Measurements from ENCODE around the gene ARHGAP22.

Gene ARHGAP22

DNA sequence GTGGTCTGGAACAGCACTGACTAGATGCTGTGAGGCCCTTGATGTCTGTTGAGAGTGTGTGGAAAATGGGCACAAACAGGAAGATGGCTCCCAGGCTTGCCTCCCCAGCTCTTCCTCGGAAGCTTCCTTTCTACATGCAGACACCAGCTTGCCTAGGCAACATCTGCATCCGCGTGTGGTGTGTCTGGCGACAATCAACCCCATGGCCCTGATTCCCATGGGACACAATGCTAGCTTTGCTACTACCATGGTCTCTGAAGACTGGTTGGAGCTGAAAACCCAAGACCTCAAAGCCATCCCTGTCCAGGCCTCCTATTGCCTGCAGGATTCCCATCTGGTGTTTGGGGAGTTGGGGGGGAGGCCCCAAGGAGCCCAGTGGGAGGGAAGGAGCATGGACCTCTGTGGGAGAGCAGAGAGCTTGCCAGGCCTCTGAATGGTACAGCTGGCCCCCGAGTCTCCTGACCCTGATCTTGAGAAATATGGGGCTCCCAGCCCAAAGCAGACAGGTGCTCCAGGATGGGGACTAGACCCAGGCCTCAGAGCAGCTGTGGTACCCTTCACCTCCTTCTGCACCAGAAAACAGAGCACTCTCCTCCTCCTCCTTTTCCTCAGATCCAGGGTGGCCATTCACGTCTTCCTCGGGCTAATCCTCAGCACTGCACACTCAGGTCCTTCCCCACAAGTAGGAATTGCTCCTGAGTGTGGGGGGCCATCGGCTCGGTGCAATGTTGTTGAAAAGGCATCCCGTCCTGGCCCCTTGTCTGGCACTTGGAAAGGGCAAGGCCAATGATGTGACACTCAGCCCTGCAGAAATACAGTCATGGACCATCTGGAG is 57.6 kb downstream of the ARHGAP22 start:
- TF ChIP-seq, protein P1, sequence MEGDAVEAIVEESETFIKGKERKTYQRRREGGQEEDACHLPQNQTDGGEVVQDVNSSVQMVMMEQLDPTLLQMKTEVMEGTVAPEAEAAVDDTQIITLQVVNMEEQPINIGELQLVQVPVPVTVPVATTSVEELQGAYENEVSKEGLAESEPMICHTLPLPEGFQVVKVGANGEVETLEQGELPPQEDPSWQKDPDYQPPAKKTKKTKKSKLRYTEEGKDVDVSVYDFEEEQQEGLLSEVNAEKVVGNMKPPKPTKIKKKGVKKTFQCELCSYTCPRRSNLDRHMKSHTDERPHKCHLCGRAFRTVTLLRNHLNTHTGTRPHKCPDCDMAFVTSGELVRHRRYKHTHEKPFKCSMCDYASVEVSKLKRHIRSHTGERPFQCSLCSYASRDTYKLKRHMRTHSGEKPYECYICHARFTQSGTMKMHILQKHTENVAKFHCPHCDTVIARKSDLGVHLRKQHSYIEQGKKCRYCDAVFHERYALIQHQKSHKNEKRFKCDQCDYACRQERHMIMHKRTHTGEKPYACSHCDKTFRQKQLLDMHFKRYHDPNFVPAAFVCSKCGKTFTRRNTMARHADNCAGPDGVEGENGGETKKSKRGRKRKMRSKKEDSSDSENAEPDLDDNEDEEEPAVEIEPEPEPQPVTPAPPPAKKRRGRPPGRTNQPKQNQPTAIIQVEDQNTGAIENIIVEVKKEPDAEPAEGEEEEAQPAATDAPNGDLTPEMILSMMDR (IDR thresholded peaks at IDR 0.05; ENCODE audit: borderline replicate concordance, control extremely low read depth, extremely low read depth, insufficient read depth, missing control alignments): no peak
- DNase-seq (ENCODE audit: low spot score): no peak
- in situ Hi-C loops (cut with MboI; ENCODE audit: low sequenced_read_pairs, unreplicated experiment): no loop called here

DNA sequence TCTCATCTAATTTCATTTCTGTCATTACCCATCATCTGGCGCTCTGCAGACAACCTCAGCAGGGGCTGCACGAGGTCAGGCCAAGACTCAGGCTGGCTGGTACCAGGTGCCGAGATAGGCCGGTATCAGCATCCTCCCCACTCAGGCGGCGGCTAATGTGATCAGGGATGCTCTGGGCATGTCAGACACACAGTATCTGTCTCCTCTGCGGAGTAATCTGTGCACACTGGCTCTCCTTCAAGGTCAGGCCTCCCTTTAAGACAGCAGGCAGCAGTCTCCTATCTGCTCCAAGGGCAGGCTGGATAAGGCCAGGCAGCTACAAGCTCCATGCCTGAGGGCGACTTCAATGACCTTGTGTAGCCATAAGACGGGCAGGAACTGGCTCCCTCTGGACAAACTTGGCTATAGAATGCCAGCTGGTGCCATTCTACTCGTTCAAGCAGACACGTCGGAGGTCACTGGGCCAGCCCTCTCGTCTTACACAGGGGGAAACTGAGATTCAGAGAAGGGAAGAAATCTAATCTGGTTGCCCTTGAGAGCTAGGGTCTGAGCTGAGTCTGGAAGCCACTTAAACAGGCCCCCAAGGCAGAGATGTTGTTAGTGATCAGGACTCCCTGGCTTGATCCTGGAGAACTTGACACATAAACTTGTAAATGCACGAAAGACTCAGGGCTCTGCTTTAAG is 59.3 kb downstream of the ARHGAP22 start:
- TF ChIP-seq, protein P1 (IDR thresholded peaks at IDR 0.05; ENCODE audit: borderline replicate concordance, control extremely low read depth, extremely low read depth, insufficient read depth, missing control alignments): no peak
- no peak for DNase-seq (ENCODE audit: low spot score)
- in situ Hi-C loops (cut with MboI; ENCODE audit: low sequenced_read_pairs, unreplicated experiment): no loop called here

DNA sequence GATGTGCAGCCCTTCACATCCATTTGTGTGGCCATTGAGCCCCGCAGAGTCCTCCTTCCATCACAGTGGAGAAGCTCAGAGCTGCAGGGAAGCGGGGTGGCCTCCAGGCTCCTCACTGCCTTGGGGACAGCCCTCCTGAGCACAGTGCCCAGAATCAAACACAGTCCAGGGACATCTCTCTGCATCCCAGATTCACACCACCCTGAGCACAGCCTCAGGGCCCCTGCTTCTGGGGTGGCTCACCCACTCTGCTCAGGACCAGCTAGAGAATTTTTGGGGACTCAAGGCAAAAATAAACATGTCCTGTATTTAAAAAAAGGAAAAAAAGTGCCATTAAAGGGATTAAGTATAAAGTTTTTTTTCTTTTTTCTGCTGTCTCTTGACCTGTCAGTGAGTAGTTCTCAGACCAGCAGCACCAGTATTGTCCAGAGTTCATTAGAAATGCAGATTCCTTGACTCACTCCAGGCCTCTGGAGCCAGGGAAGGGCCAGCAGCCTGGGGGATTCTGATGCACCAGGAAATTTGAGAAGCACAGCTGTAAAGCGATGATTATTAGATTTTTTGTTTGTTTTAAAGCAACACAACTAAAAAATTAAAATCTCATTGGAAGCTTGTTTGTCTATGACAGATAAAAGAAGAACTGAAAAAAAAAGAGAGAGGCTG is 61.6 kb downstream of the ARHGAP22 start:
- in situ Hi-C loops (cut with MboI; ENCODE audit: low sequenced_read_pairs, unreplicated experiment): no loop called here
- DNase-seq (ENCODE audit: low spot score): no peak
- TF ChIP-seq, protein P1 (IDR thresholded peaks at IDR 0.05; ENCODE audit: borderline replicate concordance, control extremely low read depth, extremely low read depth, insufficient read depth, missing control alignments): no peak

DNA sequence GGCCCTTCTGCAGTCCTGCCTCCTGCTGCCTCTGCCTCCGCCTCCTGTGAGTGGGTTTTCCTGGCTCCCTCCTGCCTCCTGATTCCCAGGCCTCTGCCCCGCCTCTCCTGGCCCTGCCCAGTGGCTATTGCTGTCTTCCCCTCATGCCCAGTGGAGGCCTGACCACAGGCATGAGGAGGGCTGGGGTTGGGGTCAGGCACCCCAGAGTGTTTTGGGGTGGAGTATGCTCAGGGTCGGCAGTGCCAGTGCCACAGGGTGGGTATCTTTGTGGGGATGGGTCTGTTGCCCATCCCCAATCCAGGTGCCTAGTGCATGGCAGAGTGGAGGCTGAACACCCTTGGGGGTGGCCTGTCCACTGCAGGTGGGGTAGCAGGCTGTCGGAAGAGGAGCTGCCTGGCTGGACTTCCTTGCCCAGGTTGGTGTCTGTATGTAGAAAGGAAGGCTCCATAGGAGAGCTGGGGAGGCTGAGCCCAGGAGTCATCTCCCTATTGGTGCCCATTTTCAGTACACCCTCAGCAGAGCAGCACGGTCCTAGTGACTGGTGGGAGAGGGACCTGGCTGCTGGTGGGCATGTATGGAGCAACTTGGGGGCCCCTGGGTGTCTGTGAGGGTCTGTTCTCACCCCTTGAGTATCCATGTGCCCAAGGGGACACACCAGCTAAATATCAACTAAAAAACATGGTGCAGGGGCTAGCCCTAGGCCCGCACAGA is 62.2 kb downstream of the ARHGAP22 start:
- in situ Hi-C loops (cut with MboI; ENCODE audit: low sequenced_read_pairs, unreplicated experiment): no loop called here
- TF ChIP-seq, protein P1 (IDR thresholded peaks at IDR 0.05; ENCODE audit: borderline replicate concordance, control extremely low read depth, extremely low read depth, insufficient read depth, missing control alignments): no peak
- no peak for DNase-seq (ENCODE audit: low spot score)

DNA sequence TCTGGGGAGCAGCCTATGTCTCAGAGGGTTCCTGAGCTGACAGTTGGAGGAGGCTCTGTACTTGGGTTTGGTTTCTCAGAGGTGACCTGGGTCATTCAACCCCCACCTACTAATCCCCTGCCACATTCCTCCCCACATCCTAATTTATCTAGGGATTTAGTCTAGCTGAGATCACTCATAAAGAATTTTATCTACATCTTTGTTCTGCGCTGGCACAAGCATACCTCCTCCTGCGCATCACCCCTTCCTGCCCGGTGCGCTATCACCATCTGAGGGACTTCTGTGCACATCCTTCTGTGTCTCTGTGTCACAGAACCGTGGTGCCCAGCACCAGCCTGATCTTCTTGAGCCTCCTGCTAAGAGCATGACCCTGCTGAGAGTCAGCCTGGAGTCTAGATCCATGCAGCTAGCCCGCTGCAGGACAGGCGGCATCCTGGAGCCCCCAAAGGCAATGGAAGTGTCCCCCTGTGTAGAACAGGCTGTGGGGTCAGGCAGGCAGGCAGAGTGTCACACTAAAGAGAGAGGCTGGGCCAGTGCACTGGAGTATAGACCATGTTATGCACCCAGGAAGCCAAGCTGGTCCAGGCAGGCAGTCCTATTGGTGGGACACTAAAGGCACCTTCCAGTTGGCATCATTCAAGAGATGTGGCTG is 63.6 kb downstream of the ARHGAP22 start:
- in situ Hi-C loops (cut with MboI; ENCODE audit: low sequenced_read_pairs, unreplicated experiment): no loop called here
- TF ChIP-seq, protein P1 (IDR thresholded peaks at IDR 0.05; ENCODE audit: borderline replicate concordance, control extremely low read depth, extremely low read depth, insufficient read depth, missing control alignments): no peak
- no peak for DNase-seq (ENCODE audit: low spot score)
